ENCODE measurements around the gene SIX1.

- TF ChIP-seq POLR2A (IDR thresholded peaks at IDR 0.05) (no peak), CTCF (IDR thresholded peaks at IDR 0.05) (no peak)
Measured at GRCh38 chr14:60643463-60644314, 5.6 kb downstream of the SIX1 start.

Measured in gastroesophageal sphincter (tissue), 3 donors.